CD14-positive monocyte (primary cell): ENCODE results near the gene THSD7B. TPM values are rescaled to one million over a fixed set of nuclear protein-coding genes. Genes with fewer than 3 reads are reported as not detected.

Source experiments
- DNase-seq, 3 donors: peaks; one replicate each; pipeline ENCODE4 v3.0.0-alpha.2; 2011 to 2022
- H2AFZ ChIP-seq: 2 replicates; pipeline ENCODE4 v1.6.0; 2012; ENCODE audit warnings: mild to moderate bottlenecking, low read depth, low read length, inconsistent platforms; ENCODE audit not compliant: insufficient read depth, poor library complexity, severe bottlenecking
- H3K27ac ChIP-seq, 2 donors: 1 replicate in 1 of 2; 2 replicates in 1 of 2; pipeline ENCODE4 v1.5.1; 2012 to 2013; ENCODE audit warnings: low read length in 2 of 2, control low read depth in 1 of 2, inconsistent platforms in 1 of 2, low read depth in 1 of 2, mild to moderate bottlenecking in 1 of 2
- H3K27me3 ChIP-seq, 2 donors: one replicate each; pipeline versions ENCODE4 v1.6.0 to v1.6.1; 2011 to 2013; ENCODE audit warnings: low read length in 2 of 2; ENCODE audit not compliant: control insufficient read depth in 2 of 2, insufficient read depth in 2 of 2
- H3K36me3 ChIP-seq, 2 donors: replicated peaks in 1 of 2; 1 replicate in 1 of 2; 2 replicates in 1 of 2; pipeline versions ENCODE4 v1.5.1 to v1.6.1; 2012 to 2013; ENCODE audit warnings: low read length in 2 of 2, control low read depth in 1 of 2, inconsistent platforms in 1 of 2, mild to moderate bottlenecking in 1 of 2; ENCODE audit not compliant: insufficient read depth in 2 of 2, control insufficient read depth in 1 of 2
- H3K4me1 ChIP-seq, 2 donors: 1 replicate in 1 of 2; 2 replicates in 1 of 2; pipeline versions ENCODE4 v1.5.1 to v1.6.1; 2012 to 2013; ENCODE audit warnings: low read length in 2 of 2, control low read depth in 1 of 2, inconsistent platforms in 1 of 2, mild to moderate bottlenecking in 1 of 2, moderate library complexity in 1 of 2; ENCODE audit not compliant: insufficient read depth in 2 of 2, control insufficient read depth in 1 of 2
- H3K4me2 ChIP-seq: replicated peaks from 2 replicates; pipeline ENCODE3; 2012; ENCODE audit warnings: low read length, moderate library complexity, mild to moderate bottlenecking; ENCODE audit not compliant: poor library complexity, severe bottlenecking; ENCODE audit errors: extremely low read depth
- H3K4me3 ChIP-seq, 3 experiments: fragments of 200-600 bp in 1 of 3; sonication (generic) in 1 of 3; replicated peaks in 1 of 3; 1 replicate in 2 of 3; 2 replicates in 1 of 3; pipeline ENCODE4 v1.5.1; 2011 to 2013; ENCODE audit warnings: low read length in 3 of 3, mild to moderate bottlenecking in 3 of 3, control low read depth in 2 of 3, low read depth in 2 of 3, inconsistent platforms in 1 of 3, moderate library complexity in 1 of 3
- H3K79me2 ChIP-seq: 2 replicates; pipeline ENCODE4 v1.6.0; 2012; ENCODE audit warnings: mild to moderate bottlenecking, control low read depth, inconsistent platforms, low read length, moderate library complexity; ENCODE audit not compliant: insufficient read depth
- H3K9ac ChIP-seq: 2 replicates; pipeline ENCODE4 v1.6.0; 2017; ENCODE audit warnings: low read length, mild to moderate bottlenecking; ENCODE audit not compliant: insufficient read depth, poor library complexity, severe bottlenecking
- H3K9me3 ChIP-seq, 2 donors: replicated peaks in 1 of 2; 1 replicate in 1 of 2; 2 replicates in 1 of 2; pipeline versions ENCODE4 v1.5.1 to v1.6.1; 2012 to 2013; ENCODE audit warnings: low read length in 2 of 2, control low read depth in 1 of 2; ENCODE audit not compliant: control insufficient read depth in 1 of 2, insufficient read depth in 1 of 2
- H4K20me1 ChIP-seq: 2 replicates; pipeline ENCODE4 v1.6.0; 2012; ENCODE audit warnings: mild to moderate bottlenecking, low read length, control low read depth, moderate library complexity; ENCODE audit not compliant: insufficient read depth
- H3K27ac Mint-ChIP-seq, 7 donors: one replicate each; pipeline ENCODE4 v1.8.0; 2020; ENCODE audit warnings: mild to moderate bottlenecking in 7 of 7, mixed read lengths in 7 of 7, moderate library complexity in 6 of 7, inconsistent platforms in 2 of 7
- H3K27me3 Mint-ChIP-seq, 3 donors: one replicate each; pipeline ENCODE4 v1.8.0; 2021 to 2022; ENCODE audit warnings: low read depth in 3 of 3, mild to moderate bottlenecking in 3 of 3, mixed read lengths in 3 of 3, moderate library complexity in 3 of 3, inconsistent platforms in 1 of 3
- H3K36me3 Mint-ChIP-seq, 2 donors: one replicate each; pipeline ENCODE4 v1.8.0; 2020; ENCODE audit warnings: mixed read lengths in 2 of 2, inconsistent platforms in 1 of 2, mild to moderate bottlenecking in 1 of 2
- H3K4me1 Mint-ChIP-seq: one replicate; pipeline ENCODE4 v1.8.0; 2020; ENCODE audit warnings: mild to moderate bottlenecking, mixed read lengths
- H3K4me3 Mint-ChIP-seq, 2 donors: one replicate each; pipeline ENCODE4 v1.8.0; 2020; ENCODE audit warnings: mild to moderate bottlenecking in 2 of 2, mixed read lengths in 2 of 2, moderate library complexity in 1 of 2
- H3K9me3 Mint-ChIP-seq, 7 donors: one replicate each; pipeline ENCODE4 v1.8.0; 2020 to 2022; ENCODE audit warnings: mixed read lengths in 7 of 7, mild to moderate bottlenecking in 6 of 7, moderate library complexity in 6 of 7, inconsistent platforms in 2 of 7
- CTCF ChIP-seq: fragments of 200-600 bp; IDR thresholded peaks from one replicate; pipeline ENCODE4 v1.8.0; 2022; ENCODE audit warnings: antibody characterized with exemption, mild to moderate bottlenecking
- WGBS: methylation state at CpG from one replicate; pipeline ENCODE4 v1.1.5; 2013; ENCODE audit warnings: missing lambda C conversion rate; ENCODE audit not compliant: insufficient coverage; 5-methylcytosine and 5-hydroxymethylcytosine counted together
- intact Hi-C, 2 donors: fragments of 100-400 bp; cut with micrococcal nuclease; formaldehyde crosslinking; loops; one replicate each; pipeline versions ENCODE4 v1.15.0 to v1.15.1; 2023
- polyA plus RNA-seq, 3 donors: library from polyadenylated mRNA; depleted of rRNA in 1 of 3; unstranded in 2 of 3; stranded (reverse) in 1 of 3; fragments of 300-500 nt in 2 of 3; fragments of >200 nt in 1 of 3; fragmentation: Illumina TruSeq in 2 of 3; gene quantifications; 1 replicate in 2 of 3; 2 replicates in 1 of 3; pipeline ENCODE4 v1.2.3, GENCODE V29; 2012 to 2021

The THSD7B gene
- polyA plus RNA-seq, 3 donors: not detected

GRCh38 chr2:136823291-136823690 lies 57.9 kb downstream of the THSD7B start:
- no peak overlapping the region for H3K27ac ChIP-seq
- no peaks in the 10 kb centered on the region for H3K27me3 ChIP-seq
- H3K36me3 Mint-ChIP-seq: no peaks in the 10 kb centered on the region
- H3K79me2 ChIP-seq: no peaks in the 10 kb centered on the region
- no peaks in the 10 kb centered on the region for H4K20me1 ChIP-seq
- no peak for DNase-seq
- no peak overlapping the region for H3K9ac ChIP-seq
- H3K9me3 ChIP-seq: no peaks in the 10 kb centered on the region
- H3K4me1 ChIP-seq: no peaks in the 10 kb centered on the region
- H2AFZ ChIP-seq: no peak overlapping the region
- intact Hi-C loops: no loop called here
- no peak overlapping the region for H3K4me2 ChIP-seq
- TF ChIP-seq CTCF: no peak
- no peaks in the 10 kb centered on the region for H3K36me3 ChIP-seq
- no peak overlapping the region for H3K27ac Mint-ChIP-seq
- no peak overlapping the region for H3K4me3 Mint-ChIP-seq
- no peak overlapping the region for H3K4me3 ChIP-seq
- no peaks in the 10 kb centered on the region for H3K4me1 Mint-ChIP-seq
- 91% methylated on average over 5 of the region's 7 CpGs for WGBS
- H3K9me3 Mint-ChIP-seq: no peaks in the 10 kb centered on the region
- H3K27me3 Mint-ChIP-seq: peaks cover 0 to 4% (median 2%) of the 10 kb centered on the region in 3 donors

DNA sequence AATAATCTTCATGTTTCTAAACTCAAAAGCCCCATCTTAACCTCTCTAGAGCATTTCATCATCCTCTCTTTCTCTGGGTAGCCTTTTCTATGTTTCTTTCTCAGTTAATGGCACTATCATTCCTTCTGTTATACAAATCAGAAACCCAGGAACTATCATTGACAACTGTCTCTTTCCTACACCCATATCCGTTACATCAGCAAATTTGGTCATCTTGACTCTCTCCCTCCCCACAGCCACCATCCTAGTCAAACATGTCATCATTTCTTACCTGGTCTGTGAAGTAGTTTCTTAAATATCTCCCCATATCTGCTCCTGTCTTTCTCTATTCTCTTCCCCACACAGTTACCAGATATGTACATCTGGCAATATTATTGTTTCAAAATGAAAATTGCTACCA lies 62.8 kb downstream of the THSD7B start:
- Histone ChIP-seq H2AFZ (no peak overlapping the region), H3K9ac (no peak overlapping the region), H3K27me3 (no peaks in the 10 kb centered on the region), H4K20me1 (no peaks in the 10 kb centered on the region), H3K27ac (no peak overlapping the region), H3K4me2 (no peak overlapping the region), H3K4me1 (no peaks in the 10 kb centered on the region), H3K79me2 (no peaks in the 10 kb centered on the region), H3K9me3 (no peaks in the 10 kb centered on the region), H3K36me3 (no peaks in the 10 kb centered on the region), H3K4me3 (no peak overlapping the region)
- Mint-ChIP-seq H3K27me3 (peaks cover 0 to 2% (median 2%) of the 10 kb centered on the region in 3 donors), H3K4me1 (no peaks in the 10 kb centered on the region), H3K4me3 (no peak overlapping the region), H3K36me3 (no peaks in the 10 kb centered on the region), H3K9me3 (peaks cover 0 to 2% (median 0%) of the 10 kb centered on the region in 7 donors), H3K27ac (no peak overlapping the region)
- no peak for DNase-seq
- no CpG with 5 or more reads among the region's 1 CpG for WGBS
- intact Hi-C loops: no loop called here
- no peak for TF ChIP-seq CTCF
